ENCODE results near the gene PCARE.

GRCh38 chr2:29041161-29041660 is 33.1 kb downstream of the PCARE start:
- TF ChIP-seq CTCF (IDR thresholded peaks at IDR 0.05) (no peak), POLR2A (IDR thresholded peaks at IDR 0.05) (no peak)
